Hepatocyte (in vitro differentiated cells): Measurements from ENCODE around the gene RGS6. TPM values are rescaled to one million over a fixed set of nuclear protein-coding genes. Genes with fewer than 3 reads are reported as not detected.

ENCODE experiments used
- DNase-seq: peaks from one replicate; pipeline ENCODE4 v3.0.0-alpha.2; 2016; ENCODE audit warnings: low spot score
- H2AFZ ChIP-seq: fragments of 200-600 bp; sonication (generic); 2 replicates; pipeline ENCODE4 v1.6.0; 2016; ENCODE audit warnings: antibody characterized with exemption, mild to moderate bottlenecking
- H3K27ac ChIP-seq: fragments of 200-600 bp; sonication (generic); 2 replicates; pipeline ENCODE4 v1.5.1; 2016; ENCODE audit warnings: mild to moderate bottlenecking
- H3K27me3 ChIP-seq: fragments of 200-600 bp; sonication (generic); 2 replicates; pipeline ENCODE4 v1.6.1; 2016
- H3K36me3 ChIP-seq: fragments of 200-600 bp; sonication (generic); replicated peaks from 2 replicates; pipeline ENCODE4 v1.5.1; 2016; ENCODE audit warnings: low read depth; ENCODE audit not compliant: insufficient read depth
- H3K4me1 ChIP-seq: fragments of 200-600 bp; sonication (generic); 2 replicates; pipeline ENCODE4 v1.5.1; 2016; ENCODE audit warnings: mild to moderate bottlenecking, moderate library complexity; ENCODE audit not compliant: insufficient read depth
- H3K4me2 ChIP-seq: fragments of 200-600 bp; sonication (generic); 2 replicates; pipeline ENCODE4 v1.6.0; 2016
- H3K4me3 ChIP-seq: fragments of 200-600 bp; sonication (generic); 2 replicates; pipeline ENCODE4 v1.5.1; 2016; ENCODE audit warnings: mild to moderate bottlenecking
- H3K79me2 ChIP-seq: fragments of 200-600 bp; sonication (generic); 2 replicates; pipeline ENCODE4 v1.6.0; 2017; ENCODE audit warnings: mild to moderate bottlenecking
- H3K9me2 ChIP-seq: fragments of 200-600 bp; sonication (generic); replicated peaks from 2 replicates; pipeline ENCODE4 v1.6.0; 2017; ENCODE audit warnings: mild to moderate bottlenecking; ENCODE audit not compliant: insufficient read depth
- H3K9me3 ChIP-seq: fragments of 200-600 bp; sonication (generic); 2 replicates; pipeline ENCODE4 v1.5.1; 2016; ENCODE audit warnings: low read depth, mild to moderate bottlenecking
- H4K20me1 ChIP-seq: fragments of 200-600 bp; sonication (generic); 2 replicates; pipeline ENCODE4 v1.6.0; 2016; ENCODE audit warnings: mild to moderate bottlenecking; ENCODE audit not compliant: insufficient read depth, poor library complexity, severe bottlenecking
- CTCF ChIP-seq: fragments of 200-600 bp; sonication (generic); IDR thresholded peaks from 2 replicates; pipeline ENCODE4 v1.5.1; 2016; ENCODE audit warnings: antibody characterized with exemption, mild to moderate bottlenecking; ENCODE audit not compliant: poor library complexity
- EZH2 ChIP-seq: fragments of 200-600 bp; sonication (generic); IDR thresholded peaks from 2 replicates; pipeline ENCODE4 v1.6.1; 2016; ENCODE audit warnings: antibody characterized with exemption, mild to moderate bottlenecking, borderline replicate concordance
- EZH2phosphoT487 ChIP-seq: fragments of 200-600 bp; sonication (generic); IDR thresholded peaks from one replicate; pipeline ENCODE4 v1.6.1; 2018; ENCODE audit warnings: antibody characterized with exemption, mild to moderate bottlenecking, low read depth, moderate library complexity; ENCODE audit not compliant: unreplicated experiment, severe bottlenecking
- WGBS: methylation state at CpG from one replicate; pipeline ENCODE4 v1.1.6; 2016; ENCODE audit warnings: low lambda C conversion rate; ENCODE audit errors: missing lambda C conversion rate; 5-methylcytosine and 5-hydroxymethylcytosine counted together
- polyA plus RNA-seq: library from polyadenylated mRNA; unstranded; fragments of >200 nt; fragmentation: Nextera tagmentation; extraction: Ambion mirVana; gene quantifications from 2 replicates; pipeline ENCODE4 v1.2.1, GENCODE V29; 2016
- total RNA-seq: library from RNA; depleted of rRNA; stranded (reverse); fragments of >200 nt; gene quantifications from 2 replicates; pipeline ENCODE4 v1.2.3, GENCODE V29; 2014

Gene RGS6
- total and polyA plus RNA-seq, 2 experiments from 2014 or later, result 0.25 to 0.87 TPM

DNA sequence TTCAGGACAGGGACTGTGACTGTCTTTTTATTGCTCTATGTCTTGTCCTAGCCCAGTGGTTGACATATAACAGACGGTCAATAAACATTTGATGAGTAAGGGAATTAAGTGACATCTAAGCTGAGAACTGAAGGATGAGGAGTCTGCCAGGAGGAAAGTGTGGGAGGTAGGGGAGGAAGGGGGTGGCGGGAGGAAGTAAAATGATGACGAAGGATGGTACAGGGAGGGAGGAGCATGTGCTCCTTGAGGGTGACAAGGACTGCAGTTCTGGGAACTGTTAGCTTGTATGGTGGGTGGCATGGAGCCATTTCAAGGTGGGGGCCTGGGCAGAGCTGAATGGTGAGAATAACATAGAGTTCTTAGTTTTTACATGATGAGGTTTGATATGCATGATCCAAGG is 64.4 kb downstream of the RGS6 start:
- no peak overlapping the region for H2AFZ ChIP-seq
- no peaks in the 10 kb centered on the region for H3K9me2 ChIP-seq
- WGBS, result 71% methylated on average over 1 of the region's 3 CpGs
- no peaks in the 10 kb centered on the region for H3K36me3 ChIP-seq
- no peak for TF ChIP-seq CTCF
- TF ChIP-seq EZH2, result no peak
- TF ChIP-seq EZH2phosphoT487, result no peak
- no peaks in the 10 kb centered on the region for H3K4me1 ChIP-seq
- H3K4me2 ChIP-seq, result no peak overlapping the region
- H3K4me3 ChIP-seq, result no peak overlapping the region
- H3K9me3 ChIP-seq, result no peaks in the 10 kb centered on the region
- H3K27ac ChIP-seq, result no peak overlapping the region
- no peaks in the 10 kb centered on the region for H3K79me2 ChIP-seq
- no peaks in the 10 kb centered on the region for H3K27me3 ChIP-seq
- no peak for DNase-seq
- no peaks in the 10 kb centered on the region for H4K20me1 ChIP-seq

DNA sequence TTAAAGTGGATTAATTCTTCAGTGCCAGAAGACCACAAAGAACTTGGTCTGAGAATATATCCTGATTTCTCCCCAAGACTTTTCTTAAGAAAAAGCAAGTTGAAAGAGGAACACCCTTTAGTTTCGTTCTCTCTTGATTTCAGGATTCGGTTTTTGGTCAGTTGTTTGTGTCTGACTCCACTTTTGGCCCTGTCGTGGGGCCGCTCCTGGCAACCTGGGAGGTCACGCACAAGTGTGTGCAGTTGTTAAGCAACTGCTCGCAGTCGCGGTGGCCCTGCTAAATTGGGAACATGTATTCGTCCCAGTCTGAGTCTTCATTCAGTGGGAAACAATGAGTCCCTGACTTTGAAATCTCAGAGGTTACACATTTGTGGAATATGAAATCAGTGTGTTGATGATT is 68.7 kb downstream of the RGS6 start:
- Histone ChIP-seq H3K4me1 (no peaks in the 10 kb centered on the region), H3K9me2 (no peaks in the 10 kb centered on the region), H3K36me3 (no peaks in the 10 kb centered on the region), H3K4me2 (no peak overlapping the region), H3K4me3 (no peak overlapping the region), H3K9me3 (no peaks in the 10 kb centered on the region), H2AFZ (no peak overlapping the region), H4K20me1 (no peaks in the 10 kb centered on the region), H3K27ac (no peak overlapping the region), H3K79me2 (no peaks in the 10 kb centered on the region), H3K27me3 (no peaks in the 10 kb centered on the region)
- DNase-seq, result no peak
- 90% methylated on average over 9 of the region's 9 CpGs for WGBS
- TF ChIP-seq CTCF, result no peak
- TF ChIP-seq EZH2phosphoT487, result no peak
- TF ChIP-seq EZH2, result no peak

- H3K79me2 ChIP-seq, result no peaks in the 10 kb centered on the region
- 89% methylated on average over 3 of the region's 3 CpGs for WGBS
- H3K36me3 ChIP-seq, result no peaks in the 10 kb centered on the region
- no peak overlapping the region for H2AFZ ChIP-seq
- no peak overlapping the region for H3K4me3 ChIP-seq
- DNase-seq, result no peak
- no peak for TF ChIP-seq EZH2phosphoT487
- no peak for TF ChIP-seq CTCF
- TF ChIP-seq EZH2, result no peak
- H3K9me2 ChIP-seq, result no peaks in the 10 kb centered on the region
- H3K4me2 ChIP-seq, result no peak overlapping the region
- H4K20me1 ChIP-seq, result no peaks in the 10 kb centered on the region
- no peaks in the 10 kb centered on the region for H3K4me1 ChIP-seq
- H3K27ac ChIP-seq, result no peak overlapping the region
- no peaks in the 10 kb centered on the region for H3K27me3 ChIP-seq
- no peaks in the 10 kb centered on the region for H3K9me3 ChIP-seq
Measured at GRCh38 chr14:72002731-72003130, 70.5 kb downstream of the RGS6 start.

DNA sequence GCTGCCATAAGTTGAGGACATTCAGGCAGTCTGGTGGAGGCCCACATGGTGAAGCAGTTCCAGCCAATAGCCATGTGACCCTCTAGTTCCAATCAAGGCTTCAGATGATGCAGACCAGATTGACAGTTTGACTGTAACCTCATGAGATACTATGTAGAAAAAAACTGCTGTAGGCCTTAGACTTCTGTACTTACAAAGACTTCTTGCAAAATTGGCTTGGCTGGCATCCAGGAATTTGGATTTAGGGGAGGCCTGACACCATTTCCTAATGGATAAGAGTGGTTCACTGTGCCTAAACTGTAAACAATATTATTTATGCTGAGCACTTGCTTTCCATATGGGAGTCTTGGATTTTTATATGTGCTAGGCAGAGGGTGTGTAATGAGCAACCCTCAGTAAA is 76.4 kb downstream of the RGS6 start:
- Histone ChIP-seq H3K4me2 (no peak overlapping the region), H3K36me3 (no peaks in the 10 kb centered on the region), H3K27me3 (no peaks in the 10 kb centered on the region), H3K79me2 (no peaks in the 10 kb centered on the region), H4K20me1 (no peaks in the 10 kb centered on the region), H3K4me3 (no peak overlapping the region), H2AFZ (no peak overlapping the region), H3K27ac (no peak overlapping the region), H3K4me1 (no peaks in the 10 kb centered on the region), H3K9me2 (no peaks in the 10 kb centered on the region), H3K9me3 (no peaks in the 10 kb centered on the region)
- no peak for DNase-seq
- TF ChIP-seq EZH2phosphoT487, result no peak
- no peak for TF ChIP-seq EZH2
- no peak for TF ChIP-seq CTCF
